IMR-90 (cell line): ENCODE data around the gene FOXP4. TPM values are rescaled to one million over a fixed set of nuclear protein-coding genes. Genes with fewer than 3 reads are reported as not detected.

Experiments
- ATAC-seq: fragments of 200-7000 bp; cut with Tn5 transposase; 2 replicates; pipeline ENCODE4 v1.9.1; 2020; ENCODE audit warnings: low read depth, mild to moderate bottlenecking, moderate library complexity
- Bru-seq: library from RNA; stranded (reverse); fragments of 400-500 nt; gene quantifications from one replicate; lab custom pipeline; 2021; lab: Mats Ljungman, UMichigan
- BruChase-seq, 2 experiments: library from RNA; stranded (reverse); fragments of 400-500 nt; gene quantifications; one replicate each; lab custom pipeline; 2021; lab: Mats Ljungman, UMichigan
- BruUV-seq: library from RNA; stranded (reverse); fragments of 400-500 nt; replicated peaks from 2 replicates; lab custom pipeline; 2021; lab: Mats Ljungman, UMichigan
- CTCF ChIA-PET: fragments of 300-600 bp; formaldehyde crosslinking; extraction: SDS; loops from one replicate; lab custom pipeline; 2021; ENCODE audit warnings: antibody characterized with exemption; lab: Yijun Ruan, JAX
- POLR2A ChIA-PET: fragments of 300-600 bp; sonication (Branson Sonifier 250); formaldehyde crosslinking; loops from one replicate; lab custom pipeline; 2022; ENCODE audit warnings: antibody characterized with exemption; ENCODE audit not compliant: unreplicated experiment; lab: Charles Lee
- DNase-seq: peaks from one replicate; pipeline ENCODE4 v3.0.0; 2013
- H2AFZ ChIP-seq: replicated peaks from 2 replicates; pipeline ENCODE3; 2013; ENCODE audit warnings: low read length, mild to moderate bottlenecking; ENCODE audit not compliant: poor library complexity
- H2AK5ac ChIP-seq: 2 replicates; pipeline ENCODE4 v1.6.1; 2013; ENCODE audit warnings: low read depth, low read length, inconsistent platforms
- H2AK9ac ChIP-seq: replicated peaks from 2 replicates; pipeline ENCODE3; 2013; ENCODE audit warnings: mild to moderate bottlenecking, low read depth, low read length, moderate library complexity; ENCODE audit not compliant: poor library complexity
- H2BK120ac ChIP-seq: 2 replicates; pipeline ENCODE4 v1.6.1; 2013; ENCODE audit warnings: low read depth, low read length, inconsistent platforms
- H2BK15ac ChIP-seq: 3 replicates; pipeline ENCODE4 v1.6.1; 2013; ENCODE audit warnings: low read depth, low read length, inconsistent platforms
- H2BK20ac ChIP-seq: 2 replicates; pipeline ENCODE4 v1.6.1; 2013; ENCODE audit warnings: low read depth, mild to moderate bottlenecking, inconsistent platforms, low read length, moderate library complexity
- H2BK5ac ChIP-seq: 2 replicates; pipeline ENCODE4 v1.6.1; 2013; ENCODE audit warnings: mild to moderate bottlenecking, low read depth, low read length, inconsistent platforms; ENCODE audit not compliant: poor library complexity, severe bottlenecking
- H3K14ac ChIP-seq: replicated peaks from 2 replicates; pipeline ENCODE4 v1.6.1; 2013; ENCODE audit warnings: low read depth, low read length, inconsistent platforms
- H3K18ac ChIP-seq: 2 replicates; pipeline ENCODE4 v1.6.1; 2013; ENCODE audit warnings: low read depth, low read length, control low read depth
- H3K23ac ChIP-seq: 2 replicates; pipeline ENCODE4 v1.6.1; 2013; ENCODE audit warnings: low read depth, low read length, inconsistent platforms
- H3K27ac ChIP-seq: 2 replicates; pipeline ENCODE4 v1.5.1; 2013; ENCODE audit warnings: mild to moderate bottlenecking, control low read depth, low read length; ENCODE audit not compliant: insufficient read depth
- H3K27me3 ChIP-seq: 2 replicates; pipeline ENCODE4 v1.6.1; 2013; ENCODE audit warnings: low read length; ENCODE audit not compliant: control insufficient read depth, insufficient read depth
- H3K36me3 ChIP-seq: 2 replicates; pipeline ENCODE4 v1.6.1; 2013; ENCODE audit warnings: low read length, mixed read lengths; ENCODE audit not compliant: control insufficient read depth, insufficient read depth
- H3K4ac ChIP-seq: 2 replicates; pipeline ENCODE4 v1.6.1; 2013; ENCODE audit warnings: low read depth, low read length, inconsistent platforms
- H3K4me1 ChIP-seq: 2 replicates; pipeline ENCODE4 v1.6.1; 2013; ENCODE audit warnings: low read length, mixed read lengths; ENCODE audit not compliant: control insufficient read depth, insufficient read depth
- H3K4me2 ChIP-seq: 2 replicates; pipeline ENCODE4 v1.6.1; 2013; ENCODE audit warnings: low read depth, mild to moderate bottlenecking, control low read depth, low read length, moderate library complexity
- H3K4me3 ChIP-seq: 2 replicates; pipeline ENCODE4 v1.5.1; 2013; ENCODE audit warnings: low read depth, mild to moderate bottlenecking, control low read depth, low read length, moderate library complexity; ENCODE audit not compliant: insufficient read depth
- H3K56ac ChIP-seq: 2 replicates; pipeline ENCODE4 v1.6.1; 2013; ENCODE audit warnings: low read length, inconsistent platforms; ENCODE audit not compliant: insufficient read depth; ENCODE audit errors: extremely low read depth
- H3K79me1 ChIP-seq, 2 experiments: 2 replicates each; pipeline ENCODE4 v1.6.1; 2013; ENCODE audit warnings: low read length in 2 of 2, inconsistent platforms in 1 of 2, low read depth in 1 of 2
- H3K9ac ChIP-seq: 2 replicates; pipeline ENCODE4 v1.6.1; 2013; ENCODE audit warnings: low read depth, low read length, control low read depth
- H3K9me1 ChIP-seq: 2 replicates; pipeline ENCODE4 v1.6.1; 2013; ENCODE audit warnings: low read length, inconsistent platforms; ENCODE audit not compliant: insufficient read depth
- H3K9me3 ChIP-seq: 2 replicates; pipeline ENCODE4 v1.6.1; 2013; ENCODE audit warnings: low read length; ENCODE audit not compliant: control insufficient read depth, insufficient read depth
- H4K20me1 ChIP-seq: 2 replicates; pipeline ENCODE4 v1.6.1; 2013; ENCODE audit warnings: low read length, inconsistent platforms; ENCODE audit not compliant: insufficient read depth
- H4K5ac ChIP-seq: 2 replicates; pipeline ENCODE4 v1.6.1; 2013; ENCODE audit warnings: mild to moderate bottlenecking, low read depth, low read length, control low read depth
- H4K8ac ChIP-seq, 2 experiments: 2 replicates each; pipeline ENCODE4 v1.6.1; 2013; ENCODE audit warnings: low read depth in 2 of 2, low read length in 2 of 2, control low read depth in 1 of 2, inconsistent platforms in 1 of 2
- H4K91ac ChIP-seq: 2 replicates; pipeline ENCODE4 v1.6.1; 2013; ENCODE audit warnings: low read depth, low read length, inconsistent platforms; ENCODE audit not compliant: insufficient read depth
- CHD1 ChIP-seq: IDR thresholded peaks from 2 replicates; pipeline ENCODE4 v1.6.1; 2012; ENCODE audit warnings: low read depth, low read length, improper control_type of control experiment
- MAFK ChIP-seq: IDR thresholded peaks from 2 replicates; pipeline ENCODE4 v1.6.1; 2012; ENCODE audit warnings: low read depth, low read length, improper control_type of control experiment
- MAZ ChIP-seq: IDR thresholded peaks from 2 replicates; pipeline ENCODE4 v1.6.1; 2012; ENCODE audit warnings: low read depth, mild to moderate bottlenecking, low read length, improper control_type of control experiment, moderate library complexity, borderline replicate concordance
- MXI1 ChIP-seq: IDR thresholded peaks from 2 replicates; pipeline ENCODE4 v1.6.1; 2012; ENCODE audit warnings: low read depth, mild to moderate bottlenecking, low read length, moderate library complexity, borderline replicate concordance
- POLR2A ChIP-seq: IDR thresholded peaks from 2 replicates; pipeline ENCODE4 v1.6.1; 2012; ENCODE audit warnings: mild to moderate bottlenecking, low read depth, low read length
- RCOR1 ChIP-seq: IDR thresholded peaks from 2 replicates; pipeline ENCODE4 v1.6.1; 2012; ENCODE audit warnings: mild to moderate bottlenecking, low read length, improper control_type of control experiment; ENCODE audit not compliant: insufficient replicate concordance
- RFX5 ChIP-seq: IDR thresholded peaks from 2 replicates; pipeline ENCODE4 v1.8.0; 2012; ENCODE audit warnings: low read depth, mild to moderate bottlenecking, low read length, moderate library complexity
- SMC3 ChIP-seq: fragments of 150-350 bp; IDR thresholded peaks from 2 replicates; pipeline ENCODE4 v1.6.1; 2016; ENCODE audit warnings: low read depth, mild to moderate bottlenecking, antibody characterized with exemption, low read length, moderate library complexity
- WGBS, 2 experiments: methylation state at CpG; one replicate each; pipeline versions ENCODE4 v1.1.5 to v1.1.7; 2013; ENCODE audit warnings: missing lambda C conversion rate in 2 of 2; ENCODE audit not compliant: insufficient read length in 1 of 2; ENCODE audit errors: extremely low coverage in 2 of 2; 5-methylcytosine and 5-hydroxymethylcytosine counted together
- dilution Hi-C: fragments of 300-500 bp; cut with HindIII; formaldehyde crosslinking; loops from one replicate; pipeline ENCODE4 v1.14.3; 2018; ENCODE audit warnings: low sequenced_read_pairs; ENCODE audit not compliant: unreplicated experiment
- in situ Hi-C: fragments of 300-500 bp; cut with MboI; formaldehyde crosslinking; loops from 3 replicates; pipeline ENCODE4 v1.14.3; 2019; ENCODE audit warnings: low sequenced_read_pairs, inconsistent platforms, mixed read lengths
- intact Hi-C: fragments of 100-400 bp; cut with micrococcal nuclease; formaldehyde crosslinking; loops from 2 replicates; pipeline ENCODE4 v1.10.0; 2022
- long read RNA-seq: library from polyadenylated mRNA; unstranded; transcript quantifications from one replicate; pipeline ENCODE4 v2.0.0, GENCODE V29; 2021; ENCODE audit not compliant: unreplicated experiment
- polyA plus RNA-seq, 3 experiments: library from polyadenylated mRNA; depleted of rRNA; stranded (reverse); fragments of >200 nt; gene quantifications; 2 replicates each; pipeline ENCODE4 v1.2.3, GENCODE V29; 2012; ENCODE audit warnings: low replicate concordance in 1 of 3
- total RNA-seq: library from RNA; depleted of rRNA; stranded (reverse); fragments of >200 nt; gene quantifications from 2 replicates; pipeline ENCODE4 v1.2.3, GENCODE V29; 2012; rRNA removed
- TF ChIP-seq, protein P1 (sequence below): fragments of 150-350 bp; IDR thresholded peaks from 2 replicates; pipeline ENCODE4 v1.6.1; 2017; ENCODE audit warnings: mild to moderate bottlenecking, antibody characterized with exemption, low read length, low read depth
- TF ChIP-seq, protein P2 (sequence below): conservative IDR thresholded peaks from 2 replicates; pipeline ENCODE4 v1.5.1; 2012; ENCODE audit warnings: mild to moderate bottlenecking, low read depth, low read length, improper control_type of control experiment

FOXP4 gene, protein sequence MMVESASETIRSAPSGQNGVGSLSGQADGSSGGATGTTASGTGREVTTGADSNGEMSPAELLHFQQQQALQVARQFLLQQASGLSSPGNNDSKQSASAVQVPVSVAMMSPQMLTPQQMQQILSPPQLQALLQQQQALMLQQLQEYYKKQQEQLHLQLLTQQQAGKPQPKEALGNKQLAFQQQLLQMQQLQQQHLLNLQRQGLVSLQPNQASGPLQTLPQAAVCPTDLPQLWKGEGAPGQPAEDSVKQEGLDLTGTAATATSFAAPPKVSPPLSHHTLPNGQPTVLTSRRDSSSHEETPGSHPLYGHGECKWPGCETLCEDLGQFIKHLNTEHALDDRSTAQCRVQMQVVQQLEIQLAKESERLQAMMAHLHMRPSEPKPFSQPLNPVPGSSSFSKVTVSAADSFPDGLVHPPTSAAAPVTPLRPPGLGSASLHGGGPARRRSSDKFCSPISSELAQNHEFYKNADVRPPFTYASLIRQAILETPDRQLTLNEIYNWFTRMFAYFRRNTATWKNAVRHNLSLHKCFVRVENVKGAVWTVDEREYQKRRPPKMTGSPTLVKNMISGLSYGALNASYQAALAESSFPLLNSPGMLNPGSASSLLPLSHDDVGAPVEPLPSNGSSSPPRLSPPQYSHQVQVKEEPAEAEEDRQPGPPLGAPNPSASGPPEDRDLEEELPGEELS
- total RNA-seq (0.72 and 0.83 TPM in 2 replicates), polyA plus RNA-seq (2012; rRNA removed) (9.5 and 10.4 TPM in 2 replicates), Bru-seq, nascent RNA (percentile 57 among the genes with signal in this experiment), BruChase-seq, experiment 1, labeled RNA remaining after a 6-hour chase (percentile 54 among the genes with signal in this experiment), BruChase-seq, experiment 2, labeled RNA remaining after a 2-hour chase (percentile 55 among the genes with signal in this experiment)
- 6.0 and 13.9 TPM in 2 replicates for polyA plus RNA-seq (2012; cell fraction: cytosol; rRNA removed)
- 9.7 and 21.6 TPM in 2 replicates for polyA plus RNA-seq (2012; cell fraction: nucleus; rRNA removed; ENCODE audit: low replicate concordance)
- long read RNA-seq, partial matches to known transcripts: 3 of 4 reads
- long read RNA-seq, other reads (novel, unspliced or antisense): 1 of 4 reads

DNA sequence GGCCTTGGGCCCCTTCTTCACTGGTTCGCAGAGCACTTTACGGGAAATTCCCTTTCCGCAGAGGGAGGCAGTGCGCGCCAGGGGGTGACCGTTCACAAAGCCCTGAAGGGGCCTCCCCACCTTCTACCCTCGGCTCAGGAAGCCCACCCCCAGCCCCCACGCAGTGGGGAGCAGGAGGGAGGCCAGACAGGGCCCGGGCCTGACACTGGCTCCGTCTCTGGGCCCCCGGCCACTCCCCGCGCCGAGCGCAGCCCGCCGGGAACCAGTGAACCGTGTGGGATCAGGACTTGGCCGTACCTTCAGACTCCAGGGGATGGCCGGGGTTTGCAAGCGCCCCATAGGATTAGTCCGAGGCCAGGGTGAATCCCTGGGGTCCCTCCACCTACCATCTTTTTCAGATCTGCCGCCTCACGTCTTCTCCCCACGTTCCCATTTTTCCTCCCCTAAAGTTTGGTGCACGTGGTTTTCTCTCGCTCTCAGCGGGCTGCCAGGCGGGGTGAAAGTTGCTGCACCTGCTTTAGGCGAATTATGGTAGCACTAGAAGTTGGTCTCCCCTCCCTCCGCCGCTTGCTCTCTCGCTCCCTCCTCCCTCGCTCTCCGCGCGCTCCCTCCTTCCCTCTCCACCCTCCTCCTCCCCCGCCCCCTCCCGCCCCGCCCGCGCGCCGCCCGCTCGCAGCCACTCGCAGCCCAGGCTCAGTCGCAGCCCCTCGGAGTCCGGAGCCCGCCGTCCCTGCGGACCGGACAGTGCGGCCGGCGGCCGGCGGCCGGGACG, at the start of gene FOXP4:
Gene FOXP4, plus strand, starts transcription at position 679 of the 772 bp plus-strand sequence. CDS start 19,380 bp downstream, outside the sequence.
- H3K27ac ChIP-seq: peak within 1 kb of the TSS; percentile 34; the same call in 1 of the 2 replicates
- H3K79me1 ChIP-seq: peaks cover 7 to 25% of the 10 kb centered on the region in 2 experiments
- H2AK9ac ChIP-seq: peak within 1 kb of the TSS; percentile 94
- H3K14ac ChIP-seq: peak within 1 kb of the TSS; percentile 76; the same call in 1 of the 2 replicates
- H3K4ac ChIP-seq: peak within 1 kb of the TSS; percentile 82; the same call in 1 of the 2 replicates
- no peak within 1 kb of the TSS for H4K91ac ChIP-seq
- no peak within 1 kb of the TSS for H3K56ac ChIP-seq
- POLR2A ChIA-PET: no interaction called here
- H2BK5ac ChIP-seq: peak within 1 kb of the TSS; percentile 42
- no peaks in the 10 kb centered on the region for H3K9me3 ChIP-seq
- DNase-seq (peak; percentile 95), ATAC-seq (peak; percentile 89)
- WGBS, 2 experiments: 1% methylated on average over 16 of the region's 61 CpGs; no CpG with 5 or more reads in 1 of the 2 experiments
- peaks cover under 1% of the 10 kb centered on the region; the same call in 1 of the 2 replicates for H3K36me3 ChIP-seq
- H3K4me1 ChIP-seq: peaks cover 8% of the 10 kb centered on the region
- no peak within 1 kb of the TSS for H2BK120ac ChIP-seq
- no peaks in the 10 kb centered on the region for H3K9me1 ChIP-seq
- dilution Hi-C loops: no loop called here
- H2BK20ac ChIP-seq: no peak within 1 kb of the TSS
- peak within 1 kb of the TSS; percentile 96 for H3K23ac ChIP-seq
- H3K27me3 ChIP-seq: peaks cover 6% of the 10 kb centered on the region; the same call in 1 of the 2 replicates
- no peak within 1 kb of the TSS; the same call in 1 of the 2 replicates for H3K18ac ChIP-seq
- H4K8ac ChIP-seq: peak within 1 kb of the TSS; percentile 30 to 46; a peak in 1 of 4 replicates
- peak within 1 kb of the TSS; percentile 91 for H2AFZ ChIP-seq
- H2BK15ac ChIP-seq: no peak within 1 kb of the TSS
- CTCF ChIA-PET: no interaction called here
- peak within 1 kb of the TSS; percentile 78 for H3K9ac ChIP-seq
- peak within 1 kb of the TSS; percentile 93 for H3K4me3 ChIP-seq
- H4K20me1 ChIP-seq: peaks cover 33% of the 10 kb centered on the region
- H4K5ac ChIP-seq: no peak within 1 kb of the TSS
- peak within 1 kb of the TSS; percentile 97 for H3K4me2 ChIP-seq
- no TSS peak for BruUV-seq
- in situ Hi-C loops: no loop called here
- peak within 1 kb of the TSS; percentile 68; the same call in 1 of the 2 replicates for H2AK5ac ChIP-seq
- intact Hi-C loops: loop anchor here (2.0 kb wide), 3 partner anchors 35 to 121 kb away; no protein-coding TSS in a partner anchor
- TF ChIP-seq SMC3: no peak
- TF ChIP-seq MAZ: peak; percentile 94
- TF ChIP-seq, protein P1, sequence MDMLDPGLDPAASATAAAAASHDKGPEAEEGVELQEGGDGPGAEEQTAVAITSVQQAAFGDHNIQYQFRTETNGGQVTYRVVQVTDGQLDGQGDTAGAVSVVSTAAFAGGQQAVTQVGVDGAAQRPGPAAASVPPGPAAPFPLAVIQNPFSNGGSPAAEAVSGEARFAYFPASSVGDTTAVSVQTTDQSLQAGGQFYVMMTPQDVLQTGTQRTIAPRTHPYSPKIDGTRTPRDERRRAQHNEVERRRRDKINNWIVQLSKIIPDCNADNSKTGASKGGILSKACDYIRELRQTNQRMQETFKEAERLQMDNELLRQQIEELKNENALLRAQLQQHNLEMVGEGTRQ: peak; percentile 67
- TF ChIP-seq, protein P2, sequence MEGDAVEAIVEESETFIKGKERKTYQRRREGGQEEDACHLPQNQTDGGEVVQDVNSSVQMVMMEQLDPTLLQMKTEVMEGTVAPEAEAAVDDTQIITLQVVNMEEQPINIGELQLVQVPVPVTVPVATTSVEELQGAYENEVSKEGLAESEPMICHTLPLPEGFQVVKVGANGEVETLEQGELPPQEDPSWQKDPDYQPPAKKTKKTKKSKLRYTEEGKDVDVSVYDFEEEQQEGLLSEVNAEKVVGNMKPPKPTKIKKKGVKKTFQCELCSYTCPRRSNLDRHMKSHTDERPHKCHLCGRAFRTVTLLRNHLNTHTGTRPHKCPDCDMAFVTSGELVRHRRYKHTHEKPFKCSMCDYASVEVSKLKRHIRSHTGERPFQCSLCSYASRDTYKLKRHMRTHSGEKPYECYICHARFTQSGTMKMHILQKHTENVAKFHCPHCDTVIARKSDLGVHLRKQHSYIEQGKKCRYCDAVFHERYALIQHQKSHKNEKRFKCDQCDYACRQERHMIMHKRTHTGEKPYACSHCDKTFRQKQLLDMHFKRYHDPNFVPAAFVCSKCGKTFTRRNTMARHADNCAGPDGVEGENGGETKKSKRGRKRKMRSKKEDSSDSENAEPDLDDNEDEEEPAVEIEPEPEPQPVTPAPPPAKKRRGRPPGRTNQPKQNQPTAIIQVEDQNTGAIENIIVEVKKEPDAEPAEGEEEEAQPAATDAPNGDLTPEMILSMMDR: no peak
- TF ChIP-seq MXI1: peak; percentile 87
- no peak for TF ChIP-seq POLR2A
- no peak for TF ChIP-seq RFX5
- peak; percentile 31; the same call in 1 of the 2 replicates for TF ChIP-seq MAFK
- TF ChIP-seq RCOR1: peak; percentile 24
- TF ChIP-seq CHD1: no peak
